ENCODE results near the gene FANCC.

Gene FANCC

DNA sequence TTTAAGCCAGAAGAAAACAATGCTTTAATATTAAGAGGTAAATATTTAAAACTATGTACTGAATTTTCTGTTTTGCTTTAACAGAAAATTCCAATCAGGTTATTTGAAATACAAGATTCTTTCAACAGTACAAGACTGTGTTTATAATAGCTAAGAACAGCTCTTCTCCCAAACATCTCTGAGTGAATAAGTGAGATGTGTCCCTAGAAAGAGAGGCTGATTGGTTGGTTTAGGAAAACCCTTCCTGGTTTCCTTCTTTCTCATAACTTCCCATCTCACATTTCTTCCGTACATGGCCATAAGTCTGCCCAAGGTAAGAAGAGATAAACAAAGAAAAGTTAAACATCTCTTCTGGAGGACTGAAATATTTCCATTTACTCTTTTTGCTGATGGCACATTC, 145.9 kb downstream of the FANCC start:
- no peak overlapping the region for H3K4me3 ChIP-seq (ENCODE audit: low read length)
- DNase-seq (ENCODE audit: low read depth), result no peak
- no peak for TF ChIP-seq CTCF (conservative IDR thresholded peaks at IDR 0.05; ENCODE audit: low read depth, low read length)

- no peak for TF ChIP-seq CTCF (conservative IDR thresholded peaks at IDR 0.05; ENCODE audit: low read depth, low read length)
- no peak overlapping the region for H3K4me3 ChIP-seq (ENCODE audit: low read length)
- no peak for DNase-seq (ENCODE audit: low read depth)
Observed at GRCh38 chr9:95171001-95171400, 146.5 kb downstream of the FANCC start.

DNA sequence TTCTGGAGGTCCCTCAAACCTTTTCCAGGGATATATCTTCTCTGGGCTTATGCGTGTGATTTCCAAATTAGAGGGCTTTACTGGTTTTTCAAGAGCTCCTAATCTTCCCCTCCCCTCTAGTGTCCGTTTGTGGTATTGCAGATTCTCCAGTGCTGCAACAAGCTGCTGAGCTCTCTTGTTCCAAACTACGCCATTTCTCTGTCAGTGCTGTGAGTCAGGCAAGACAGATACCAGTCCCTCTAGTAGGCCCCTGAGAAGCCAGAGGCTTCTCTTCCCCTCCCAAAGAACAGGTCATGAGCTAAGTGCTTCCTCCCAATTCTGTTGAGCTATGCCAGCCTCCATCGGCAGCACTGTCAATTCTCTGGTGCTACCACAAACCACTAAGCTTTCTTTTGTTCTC, 149.5 kb downstream of the FANCC start:
- DNase-seq (ENCODE audit: low read depth), result peak; percentile 52
- peak; percentile 94 for TF ChIP-seq CTCF (conservative IDR thresholded peaks at IDR 0.05; ENCODE audit: low read depth, low read length)
- no peak overlapping the region for H3K4me3 ChIP-seq (ENCODE audit: low read length)

DNA sequence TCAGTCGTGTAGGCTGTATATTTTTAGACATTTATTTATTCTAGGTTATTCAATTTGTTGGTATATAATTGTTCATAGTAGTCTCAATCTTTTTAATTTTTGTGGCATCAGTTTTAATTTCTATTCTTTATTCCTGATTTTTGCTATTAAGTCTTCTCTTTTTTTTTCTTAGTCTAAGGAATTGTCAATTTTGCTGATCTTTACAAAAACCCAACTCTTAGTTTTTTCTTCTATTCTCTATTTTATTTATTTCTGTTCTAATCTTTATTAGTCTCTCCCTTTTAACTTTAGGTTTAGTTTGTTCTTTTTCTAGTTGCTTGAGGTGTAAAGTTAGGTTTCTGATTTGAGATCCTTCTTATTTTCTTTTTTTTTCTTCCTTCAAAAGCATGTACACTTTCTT, 152.5 kb downstream of the FANCC start:
- no peak for DNase-seq (ENCODE audit: low read depth)
- no peak overlapping the region for H3K4me3 ChIP-seq (ENCODE audit: low read length)
- TF ChIP-seq CTCF (conservative IDR thresholded peaks at IDR 0.05; ENCODE audit: low read depth, low read length), result no peak

- H3K4me3 ChIP-seq (ENCODE audit: low read length), result no peak overlapping the region
- DNase-seq (ENCODE audit: low read depth), result peak; percentile 51
- no peak for TF ChIP-seq CTCF (conservative IDR thresholded peaks at IDR 0.05; ENCODE audit: low read depth, low read length)
Observed at GRCh38 chr9:95157481-95158151, 159.9 kb downstream of the FANCC start.

DNA sequence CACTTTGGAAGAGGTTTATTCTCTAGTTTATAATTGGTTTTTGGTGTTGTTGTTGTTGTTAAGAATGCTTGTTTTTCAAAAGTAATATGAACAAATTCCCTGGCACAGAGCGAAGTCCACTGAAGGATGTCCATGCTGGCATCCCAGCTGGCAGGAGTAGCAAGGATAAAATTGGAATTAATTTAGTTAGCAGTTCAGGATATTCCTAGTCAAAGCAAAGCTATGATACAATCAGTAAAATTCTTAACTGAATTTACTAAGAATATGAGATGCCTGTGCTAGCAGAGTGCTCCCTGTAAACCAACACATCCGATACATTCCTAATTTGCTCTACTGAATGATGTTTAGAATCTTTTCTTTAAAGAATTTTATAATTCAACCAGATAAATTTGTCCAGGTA, 161.4 kb downstream of the FANCC start:
- no peak for TF ChIP-seq CTCF (conservative IDR thresholded peaks at IDR 0.05; ENCODE audit: low read depth, low read length)
- DNase-seq (ENCODE audit: low read depth), result no peak
- H3K4me3 ChIP-seq (ENCODE audit: low read length), result no peak overlapping the region

DNA sequence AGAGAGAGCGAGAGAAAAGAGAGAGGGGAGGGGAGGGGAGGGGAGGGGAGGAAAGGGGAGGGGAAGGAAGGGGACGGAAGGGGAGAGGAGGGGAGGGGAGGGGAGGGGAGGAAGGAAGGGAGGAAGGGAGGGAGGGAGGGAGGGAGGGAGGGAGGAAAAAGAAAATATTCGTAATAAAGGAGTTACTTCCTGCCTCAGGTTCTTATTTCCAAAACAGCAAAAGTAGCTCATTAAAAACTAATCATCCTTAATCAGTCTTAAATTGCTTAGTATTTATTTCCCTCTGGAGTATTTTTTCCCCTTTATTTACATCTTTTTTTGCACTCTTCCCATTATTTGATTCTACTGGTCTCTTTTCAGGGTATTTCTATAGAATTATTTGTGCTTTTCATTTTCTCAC, 162.3 kb downstream of the FANCC start:
- H3K4me3 ChIP-seq (ENCODE audit: low read length), result no peak overlapping the region
- no peak for DNase-seq (ENCODE audit: low read depth)
- TF ChIP-seq CTCF (conservative IDR thresholded peaks at IDR 0.05; ENCODE audit: low read depth, low read length), result no peak

All from retinal pigment epithelial cell (primary cell).